ENCODE data around the gene SYCE3. TPM values are rescaled to one million over a fixed set of nuclear protein-coding genes. Genes with fewer than 3 reads are reported as not detected.

SYCE3 gene
- total and polyA plus RNA-seq, 11 donors: not detected

GRCh38 chr22:50506611-50507420 lies 55.9 kb downstream of the SYCE3 start:
- ATAC-seq (peak in 3 of 4 donors; percentile 2 to 9 (median 3)), DNase-seq (peak in 1 of 5 donors; percentile 42)
- no peak for TF ChIP-seq POLR2A (IDR thresholded peaks at IDR 0.05)
- TF ChIP-seq CTCF (IDR thresholded peaks at IDR 0.05): no peak
- intact Hi-C loops (cut with DNase I): loop anchor here in 4 of 10 donors (2.0 to 10.0 kb wide), 5 partner anchors 32 to 262 kb away; partner anchors contain the start of genes HDAC10 (in 2 of the 4), CHKB (in 1 of the 4), SBF1 (in 1 of the 4) and SYCE3 (in 1 of the 4)
- WGBS, 4 donors: 25 to 32% (median 30%) methylated on average over 12 to 21 of the region's 21 CpGs
- H3K27me3 ChIP-seq: no peaks in the 10 kb centered on the region
- peak overlapping the region; percentile 49 to 100 (median 96) for H3K4me3 ChIP-seq
- H3K27ac ChIP-seq: peak overlapping the region; percentile 75 to 98 (median 93)
- peaks cover 0 to 48% (median 36%) of the 10 kb centered on the region in 9 donors for H3K36me3 ChIP-seq
- peaks cover 8 to 31% (median 23%) of the 10 kb centered on the region in 12 donors for H3K4me1 ChIP-seq
- H3K9me3 ChIP-seq: no peaks in the 10 kb centered on the region

GRCh38 chr22:50505776-50506610 lies 56.7 kb downstream of the SYCE3 start:
- Histone ChIP-seq H3K4me3 (peak overlapping the region in 10 of 12 donors; percentile 81 to 100 (median 96)), H3K4me1 (peaks cover 8 to 31% (median 23%) of the 10 kb centered on the region in 12 donors), H3K36me3 (peaks cover 0 to 47% (median 36%) of the 10 kb centered on the region in 9 donors), H3K27ac (no peak overlapping the region), H3K9me3 (no peaks in the 10 kb centered on the region), H3K27me3 (no peaks in the 10 kb centered on the region)
- intact Hi-C loops (cut with DNase I): loop anchor here in 4 of 10 donors (2.0 to 10.0 kb wide), 5 partner anchors 31 to 261 kb away; partner anchors contain the start of genes HDAC10 (in 2 of the 4), CHKB (in 1 of the 4), SBF1 (in 1 of the 4) and SYCE3 (in 1 of the 4)
- 83 to 95% (median 90%) methylated on average over 29 to 41 of the region's 41 CpGs for WGBS, 4 donors
- DNase-seq (no peak), ATAC-seq (no peak)
- TF ChIP-seq CTCF (IDR thresholded peaks at IDR 0.05): no peak
- no peak for TF ChIP-seq POLR2A (IDR thresholded peaks at IDR 0.05)

GRCh38 chr22:50505276-50505775 lies 57.4 kb downstream of the SYCE3 start:
- H3K27me3 ChIP-seq: no peaks in the 10 kb centered on the region
- intact Hi-C loops (cut with DNase I): loop anchor here in 4 of 10 donors (5.0 to 10.0 kb wide), 4 partner anchors 57 to 261 kb away; partner anchors contain the start of genes HDAC10 (in 2 of the 4), CHKB (in 1 of the 4), SYCE3 (in 1 of the 4) and TUBGCP6 (in 1 of the 4)
- no peaks in the 10 kb centered on the region for H3K9me3 ChIP-seq
- H3K4me1 ChIP-seq: peaks cover 8 to 31% (median 23%) of the 10 kb centered on the region in 12 donors
- TF ChIP-seq POLR2A (IDR thresholded peaks at IDR 0.05): no peak
- no peak for TF ChIP-seq CTCF (IDR thresholded peaks at IDR 0.05)
- WGBS, 4 donors: 85 to 96% (median 93%) methylated on average over 10 to 14 of the region's 14 CpGs
- DNase-seq (no peak), ATAC-seq (no peak)
- H3K36me3 ChIP-seq: peaks cover 0 to 40% (median 31%) of the 10 kb centered on the region in 9 donors
- H3K27ac ChIP-seq: no peak overlapping the region
- no peak overlapping the region for H3K4me3 ChIP-seq
